GM19452 (cell line): ENCODE results near the gene ALX3.

Experiments used
- ATAC-seq: cut with Tn5 transposase; IDR thresholded peaks from one replicate; pipeline ENCODE4 v1.9.1; 2021; ENCODE audit not compliant: unreplicated experiment

Gene ALX3

GRCh38 chr1:110070671-110071242 lies at the start of gene ALX3:
ALX3 (minus strand) TSS chr1:110070672; CDS start chr1:110070612, 60 bp downstream.
- ATAC-seq = no peak

GRCh38 chr1:110119843-110120242 lies 49.4 kb upstream of the ALX3 start:
- ATAC-seq = no peak

GRCh38 chr1:110118636-110119396 lies 48.3 kb upstream of the ALX3 start:
- ATAC-seq = no peak

GRCh38 chr1:110114784-110115183 lies 44.3 kb upstream of the ALX3 start:
- no peak for ATAC-seq

GRCh38 chr1:110114173-110114572 lies 43.7 kb upstream of the ALX3 start:
- ATAC-seq = no peak

DNA sequence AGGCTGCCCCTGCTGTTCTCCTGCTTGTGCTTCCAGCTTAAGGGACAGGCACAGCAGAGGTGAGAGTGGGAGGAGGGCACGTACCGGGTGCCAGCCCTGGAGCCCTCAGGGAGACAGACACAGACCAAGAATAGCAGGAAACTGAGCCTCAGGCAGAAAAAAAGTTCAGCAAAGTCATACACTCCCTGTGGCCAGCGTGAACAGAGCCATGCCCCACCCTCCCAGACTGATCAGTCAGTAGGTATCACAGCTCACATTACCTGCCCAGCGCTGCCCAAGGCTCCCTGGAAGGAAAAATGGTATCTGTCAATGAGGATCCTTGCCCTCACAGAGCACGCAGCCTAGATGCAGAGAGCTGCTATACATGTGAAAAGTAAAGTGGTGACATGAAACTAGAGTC lies 43.1 kb upstream of the ALX3 start:
- ATAC-seq = no peak

DNA sequence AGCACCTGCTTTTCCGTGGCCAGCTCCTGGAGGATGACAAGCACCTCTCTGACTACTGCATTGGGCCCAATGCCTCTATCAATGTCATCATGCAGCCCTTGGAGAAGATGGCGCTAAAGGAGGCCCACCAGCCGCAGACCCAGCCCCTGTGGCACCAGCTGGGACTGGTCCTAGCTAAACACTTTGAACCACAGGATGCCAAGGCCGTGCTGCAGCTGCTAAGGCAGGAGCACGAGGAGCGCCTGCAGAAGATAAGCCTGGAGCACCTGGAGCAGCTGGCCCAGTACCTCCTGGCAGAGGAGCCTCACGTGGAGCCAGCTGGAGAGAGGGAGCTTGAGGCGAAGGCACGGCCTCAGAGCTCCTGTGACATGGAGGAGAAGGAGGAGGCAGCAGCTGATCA lies 42.2 kb upstream of the ALX3 start:
- ATAC-seq = no peak

- ATAC-seq = no peak
Observed at GRCh38 chr1:110112143-110112542, 41.7 kb upstream of the ALX3 start, which contains the start of gene UBL4B. UBL4B (plus strand) TSS chr1:110112443; CDS start chr1:110112535, 92 bp downstream.

DNA sequence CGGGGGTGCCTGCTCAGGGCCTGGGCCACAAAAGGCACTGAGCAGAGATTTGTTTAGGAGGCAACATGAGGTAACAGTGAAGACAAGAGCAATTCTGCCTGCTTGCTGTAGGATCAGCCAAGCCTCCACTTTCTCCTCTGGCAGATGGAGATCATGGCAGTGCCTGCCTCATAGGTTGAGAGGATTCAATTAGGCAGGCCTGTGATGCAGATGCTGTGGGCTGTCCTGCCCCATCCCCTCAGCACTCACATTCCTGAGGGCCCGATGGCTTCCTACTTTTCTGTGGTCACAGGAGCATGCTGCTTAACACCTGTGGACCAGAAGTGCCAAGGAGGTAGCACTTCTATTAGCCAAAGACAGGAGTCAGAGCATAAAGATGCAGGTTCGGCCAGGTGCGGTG lies 40.6 kb upstream of the ALX3 start:
- ATAC-seq = no peak

GRCh38 chr1:110107867-110108469 lies 37.5 kb upstream of the ALX3 start:
- no peak for ATAC-seq

GRCh38 chr1:110106013-110106941 lies 35.8 kb upstream of the ALX3 start:
- no peak for ATAC-seq

- ATAC-seq = no peak
Observed at GRCh38 chr1:110102081-110102480, 31.6 kb upstream of the ALX3 start.

DNA sequence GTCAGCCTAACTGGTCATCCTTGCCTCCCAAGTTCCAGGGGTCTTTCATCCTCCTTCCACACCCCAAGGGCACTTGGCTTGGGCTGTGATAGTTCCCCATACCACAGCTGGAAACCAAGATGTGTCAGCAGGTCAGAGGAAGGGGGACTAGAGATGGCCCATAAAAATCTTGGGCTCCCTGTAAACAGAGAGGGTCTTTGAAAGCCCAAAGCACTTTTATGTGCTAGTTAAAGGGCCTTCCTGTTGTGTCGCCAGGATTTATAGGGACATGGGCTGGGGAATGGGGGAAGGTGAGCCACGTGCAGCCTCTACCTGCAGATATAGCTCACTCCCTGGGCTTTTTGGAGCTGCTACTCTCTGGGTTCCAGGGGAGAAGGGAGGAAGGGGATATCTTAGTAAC lies 29.9 kb upstream of the ALX3 start:
- no peak for ATAC-seq

- ATAC-seq = no peak
Observed at GRCh38 chr1:110098222-110099026, 28.0 kb upstream of the ALX3 start.

DNA sequence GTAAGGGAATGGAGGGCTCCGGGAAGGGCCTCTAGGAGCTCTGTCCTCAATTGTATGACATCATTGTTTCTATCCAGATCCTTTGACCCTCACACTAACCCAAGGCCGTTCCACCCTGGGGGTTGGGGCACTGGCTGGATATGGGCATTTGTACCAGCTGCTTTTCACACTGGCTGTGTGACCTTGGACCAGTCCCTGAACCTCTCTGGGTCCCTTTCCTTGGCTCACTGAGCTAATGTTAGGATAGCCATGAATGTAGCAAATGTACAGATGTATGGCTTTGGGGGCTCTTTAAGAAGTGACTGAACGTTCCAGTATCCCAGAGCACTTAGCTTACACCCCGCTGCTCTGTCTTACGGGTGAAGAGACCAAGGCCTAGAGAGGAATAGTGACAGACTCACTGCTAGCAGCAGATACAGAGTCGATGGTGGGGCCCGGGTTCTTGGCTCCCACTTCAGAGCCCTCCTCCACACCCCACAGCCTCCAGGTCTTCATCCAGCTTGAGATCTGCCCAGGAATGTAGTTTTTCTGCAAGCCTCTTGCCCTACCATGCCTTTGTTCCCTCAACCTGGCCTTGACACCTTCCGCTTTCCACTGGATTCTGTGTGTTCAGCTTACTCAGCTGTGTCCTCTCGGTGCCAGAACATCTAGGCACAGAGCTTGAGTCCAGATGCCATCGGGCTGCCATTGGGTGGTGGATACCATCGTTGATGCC lies 27.2 kb upstream of the ALX3 start:
- ATAC-seq = no peak

- ATAC-seq = no peak
Observed at GRCh38 chr1:110094931-110095654, 24.6 kb upstream of the ALX3 start.

DNA sequence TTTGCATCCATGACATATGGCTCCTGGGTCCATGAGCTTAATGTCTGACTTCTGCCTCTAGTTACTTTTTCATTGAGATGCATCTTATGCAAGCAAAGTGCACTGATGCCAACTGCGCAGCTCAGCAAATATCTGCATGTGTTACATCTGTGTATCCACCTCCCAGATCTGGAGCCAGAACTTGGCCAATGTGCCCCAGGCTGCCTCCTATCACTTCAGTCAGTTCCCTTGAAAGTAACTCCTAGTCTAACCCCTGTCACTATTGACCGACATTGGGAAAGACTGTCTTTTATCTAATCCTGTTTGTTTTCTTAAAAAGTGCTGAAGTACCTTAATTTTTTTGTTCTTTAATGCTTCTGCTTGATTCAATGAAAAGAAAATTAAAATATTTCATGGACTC lies 22.5 kb upstream of the ALX3 start:
- ATAC-seq = no peak

DNA sequence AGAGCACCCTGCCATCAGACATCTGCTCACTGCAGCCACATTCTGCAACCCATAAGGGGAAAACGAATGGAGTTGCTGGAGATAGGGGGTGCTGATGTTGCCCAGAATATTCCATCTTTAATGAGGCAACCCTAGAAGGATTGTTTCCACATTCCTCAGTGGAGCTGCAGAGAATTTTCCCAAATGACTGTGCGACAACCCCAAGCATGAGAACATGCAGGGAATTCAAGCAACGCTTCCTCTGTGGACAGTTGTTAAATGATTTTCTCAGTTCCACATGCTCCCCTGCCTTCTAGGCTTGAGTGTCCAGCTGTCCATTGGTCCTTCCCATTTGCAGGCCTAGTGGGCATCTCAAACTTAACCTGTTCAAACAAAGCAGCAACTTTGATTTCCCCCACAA lies 21.3 kb upstream of the ALX3 start:
- ATAC-seq = no peak

DNA sequence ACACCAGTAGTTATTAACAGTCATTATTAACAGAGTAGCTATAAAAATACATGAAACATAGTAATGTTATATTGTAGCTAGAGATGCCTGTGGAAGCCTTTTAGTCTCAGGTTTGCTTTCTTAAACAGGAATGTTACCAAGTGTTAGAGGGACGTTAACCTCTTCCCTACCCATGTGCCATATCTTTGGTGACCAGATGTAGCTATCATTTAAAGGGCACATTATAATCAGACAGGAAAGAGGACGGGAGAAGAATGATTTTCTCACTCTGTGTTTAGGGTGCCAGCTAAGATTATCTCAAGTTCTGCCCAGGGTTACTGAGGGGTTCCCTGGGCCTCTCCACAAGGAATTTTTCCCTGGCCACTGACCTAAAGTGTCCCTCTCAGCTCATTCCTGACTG lies 20.9 kb upstream of the ALX3 start:
- no peak for ATAC-seq
